GM23338 (cell line): ENCODE data around the gene PDE6A. TPM values are rescaled to one million over a fixed set of nuclear protein-coding genes. Genes with fewer than 3 reads are reported as not detected.

ENCODE experiments used
- CREB1 ChIP-seq: fragments of 250-450 bp; sonication (Bioruptor Pico); IDR thresholded peaks from 2 replicates; pipeline ENCODE4 v1.5.0; 2020; ENCODE audit warnings: low read depth, mild to moderate bottlenecking, moderate library complexity
- ETS1 ChIP-seq: IDR thresholded peaks from 2 replicates; pipeline ENCODE4 v1.6.1; 2016; ENCODE audit warnings: antibody characterized with exemption
- EZH2 ChIP-seq: fragments of 200-600 bp; sonication (generic); IDR thresholded peaks from one replicate; pipeline ENCODE4 v1.8.0; 2017; ENCODE audit warnings: antibody characterized with exemption, mild to moderate bottlenecking, low read depth; ENCODE audit not compliant: unreplicated experiment
- EZH2phosphoT487 ChIP-seq: fragments of 200-600 bp; sonication (generic); IDR thresholded peaks from one replicate; pipeline ENCODE4 v1.8.1; 2018; ENCODE audit warnings: antibody characterized with exemption; ENCODE audit not compliant: unreplicated experiment
- JUNB ChIP-seq: IDR thresholded peaks from one replicate; pipeline ENCODE4 v1.6.1; 2016; ENCODE audit warnings: antibody characterized with exemption; ENCODE audit not compliant: unreplicated experiment
- NANOG ChIP-seq: IDR thresholded peaks from 2 replicates; pipeline ENCODE4 v1.6.1; 2016; ENCODE audit warnings: antibody characterized with exemption, borderline replicate concordance
- POLR2AphosphoS5 ChIP-seq: IDR thresholded peaks from 2 replicates; pipeline ENCODE4 v1.6.1; 2016; ENCODE audit warnings: antibody characterized with exemption, low read depth
- STAT1 ChIP-seq: IDR thresholded peaks from one replicate; pipeline ENCODE4 v1.6.1; 2016; ENCODE audit warnings: antibody characterized with exemption; ENCODE audit not compliant: unreplicated experiment
- ZNF331 ChIP-seq: fragments of 250-450 bp; sonication (Bioruptor Pico); IDR thresholded peaks from 2 replicates; pipeline ENCODE4 v1.5.0; 2020; ENCODE audit warnings: low read depth, mild to moderate bottlenecking, moderate library complexity
- ZNF462 ChIP-seq: fragments of 250-450 bp; sonication (Bioruptor Pico); IDR thresholded peaks from 2 replicates; pipeline ENCODE4 v1.5.0; 2020; ENCODE audit warnings: mild to moderate bottlenecking, moderate library complexity
- polyA plus RNA-seq: library from polyadenylated mRNA; unstranded; fragments of >200 nt; fragmentation: Nextera tagmentation; extraction: Ambion mirVana; gene quantifications from 2 replicates; pipeline ENCODE4 v1.2.1, GENCODE V29; 2016
- total RNA-seq: library from RNA; depleted of rRNA; stranded (reverse); fragments of >200 nt; shearing (Covaris generic); gene quantifications from 2 replicates; pipeline ENCODE4 v1.2.3, GENCODE V29; 2014
- TF ChIP-seq, protein P1 (sequence below): IDR thresholded peaks from one replicate; pipeline ENCODE4 v1.6.1; 2018; ENCODE audit warnings: antibody characterized with exemption; ENCODE audit not compliant: unreplicated experiment

PDE6A gene
- total and polyA plus RNA-seq, 2 experiments from 2014 or later: 0.08 TPM; not detected in 1

DNA sequence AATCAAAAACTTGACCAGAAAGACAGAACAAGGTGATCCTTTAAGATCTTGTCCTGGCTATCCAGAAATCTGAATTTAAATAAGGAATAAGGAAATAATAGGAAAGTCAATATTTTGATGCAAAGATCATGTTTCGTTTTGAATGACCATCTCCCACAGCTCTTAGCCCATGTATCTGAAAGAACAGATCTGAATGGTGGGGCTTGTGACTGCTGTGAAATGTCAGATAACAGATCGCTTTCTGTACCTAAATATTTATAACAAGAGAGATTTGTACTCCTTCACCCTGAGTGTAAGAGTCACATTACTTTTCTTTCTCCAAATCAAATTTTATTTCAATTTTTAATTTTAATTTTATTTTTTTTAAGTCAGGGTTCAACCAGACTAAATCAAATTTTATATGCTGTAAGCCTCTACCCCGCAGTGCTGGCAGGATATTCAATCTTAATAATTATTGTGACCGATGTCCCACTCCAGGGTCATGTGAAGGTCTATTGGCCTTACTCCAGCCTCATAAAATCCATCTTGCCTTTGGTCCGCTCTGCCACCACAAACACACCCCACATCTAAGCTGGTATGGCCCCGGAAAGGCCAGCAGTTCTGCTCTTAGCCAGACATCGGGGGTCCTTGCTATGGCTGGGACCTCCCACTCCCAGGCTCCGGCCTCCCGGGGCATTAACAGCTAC, 9.0 kb upstream of the PDE6A start (continued):
- no peak for TF ChIP-seq ZNF462 (CRISPR knock-in tag)
- TF ChIP-seq STAT1: no peak
- TF ChIP-seq ETS1: no peak
- TF ChIP-seq EZH2: no peak
- TF ChIP-seq JUNB: no peak
- no peak for TF ChIP-seq NANOG
- TF ChIP-seq POLR2AphosphoS5: no peak
- no peak for TF ChIP-seq CREB1 (CRISPR knock-in tag)
- TF ChIP-seq EZH2phosphoT487: no peak
- TF ChIP-seq, protein P1, sequence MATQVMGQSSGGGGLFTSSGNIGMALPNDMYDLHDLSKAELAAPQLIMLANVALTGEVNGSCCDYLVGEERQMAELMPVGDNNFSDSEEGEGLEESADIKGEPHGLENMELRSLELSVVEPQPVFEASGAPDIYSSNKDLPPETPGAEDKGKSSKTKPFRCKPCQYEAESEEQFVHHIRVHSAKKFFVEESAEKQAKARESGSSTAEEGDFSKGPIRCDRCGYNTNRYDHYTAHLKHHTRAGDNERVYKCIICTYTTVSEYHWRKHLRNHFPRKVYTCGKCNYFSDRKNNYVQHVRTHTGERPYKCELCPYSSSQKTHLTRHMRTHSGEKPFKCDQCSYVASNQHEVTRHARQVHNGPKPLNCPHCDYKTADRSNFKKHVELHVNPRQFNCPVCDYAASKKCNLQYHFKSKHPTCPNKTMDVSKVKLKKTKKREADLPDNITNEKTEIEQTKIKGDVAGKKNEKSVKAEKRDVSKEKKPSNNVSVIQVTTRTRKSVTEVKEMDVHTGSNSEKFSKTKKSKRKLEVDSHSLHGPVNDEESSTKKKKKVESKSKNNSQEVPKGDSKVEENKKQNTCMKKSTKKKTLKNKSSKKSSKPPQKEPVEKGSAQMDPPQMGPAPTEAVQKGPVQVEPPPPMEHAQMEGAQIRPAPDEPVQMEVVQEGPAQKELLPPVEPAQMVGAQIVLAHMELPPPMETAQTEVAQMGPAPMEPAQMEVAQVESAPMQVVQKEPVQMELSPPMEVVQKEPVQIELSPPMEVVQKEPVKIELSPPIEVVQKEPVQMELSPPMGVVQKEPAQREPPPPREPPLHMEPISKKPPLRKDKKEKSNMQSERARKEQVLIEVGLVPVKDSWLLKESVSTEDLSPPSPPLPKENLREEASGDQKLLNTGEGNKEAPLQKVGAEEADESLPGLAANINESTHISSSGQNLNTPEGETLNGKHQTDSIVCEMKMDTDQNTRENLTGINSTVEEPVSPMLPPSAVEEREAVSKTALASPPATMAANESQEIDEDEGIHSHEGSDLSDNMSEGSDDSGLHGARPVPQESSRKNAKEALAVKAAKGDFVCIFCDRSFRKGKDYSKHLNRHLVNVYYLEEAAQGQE: no peak
- no peak for TF ChIP-seq ZNF331
